Retinal pigment epithelial cell (primary cell): Measurements from ENCODE around the gene RMI2.

Experiments
- DNase-seq: peaks from one replicate; pipeline ENCODE4 v3.0.0-alpha.2; 2010; ENCODE audit warnings: low read depth
- H3K4me3 ChIP-seq: 2 replicates; pipeline ENCODE4 v1.5.1; 2011; ENCODE audit warnings: mild to moderate bottlenecking, low read length, control low read depth, moderate library complexity
- TF ChIP-seq, protein P1 (sequence below): conservative IDR thresholded peaks from 2 replicates; pipeline ENCODE4 v1.5.1; 2011; ENCODE audit warnings: low read depth, low read length, control low read depth, inconsistent platforms

The RMI2 gene

DNA sequence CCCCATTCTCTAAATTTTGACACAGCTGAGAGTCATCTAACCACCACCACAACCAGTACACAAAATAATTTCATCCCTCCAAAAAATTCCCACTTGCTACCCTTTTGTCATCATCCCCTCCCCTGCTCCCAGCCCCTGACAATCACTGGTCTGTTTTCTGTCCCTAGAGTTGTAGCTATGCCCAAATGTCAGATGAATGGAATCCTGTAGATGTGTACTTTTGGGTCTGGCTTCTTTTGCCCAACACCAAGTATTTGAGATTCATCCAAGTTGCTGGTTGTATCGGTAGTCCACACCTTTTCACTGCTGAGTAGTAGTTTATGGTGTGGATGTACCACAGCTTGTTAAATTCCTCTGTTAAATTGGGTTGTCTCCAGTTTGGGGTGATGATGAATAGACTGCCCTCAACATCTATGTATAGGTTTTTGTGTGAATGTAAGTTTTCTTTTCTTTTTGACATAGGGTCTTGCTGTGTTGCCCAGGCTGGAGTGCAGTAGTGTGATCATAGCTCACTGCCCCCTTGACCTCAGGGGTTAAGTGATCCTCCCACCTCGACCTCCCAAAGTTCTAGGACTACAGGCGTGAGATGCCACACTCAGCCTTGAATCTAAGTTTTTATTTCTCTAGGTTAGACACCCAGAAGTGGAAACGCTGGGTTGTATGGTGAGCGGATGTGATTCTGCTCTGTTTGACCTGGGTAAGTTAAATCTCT, 14.6 kb upstream of the RMI2 start:
- TF ChIP-seq, protein P1, sequence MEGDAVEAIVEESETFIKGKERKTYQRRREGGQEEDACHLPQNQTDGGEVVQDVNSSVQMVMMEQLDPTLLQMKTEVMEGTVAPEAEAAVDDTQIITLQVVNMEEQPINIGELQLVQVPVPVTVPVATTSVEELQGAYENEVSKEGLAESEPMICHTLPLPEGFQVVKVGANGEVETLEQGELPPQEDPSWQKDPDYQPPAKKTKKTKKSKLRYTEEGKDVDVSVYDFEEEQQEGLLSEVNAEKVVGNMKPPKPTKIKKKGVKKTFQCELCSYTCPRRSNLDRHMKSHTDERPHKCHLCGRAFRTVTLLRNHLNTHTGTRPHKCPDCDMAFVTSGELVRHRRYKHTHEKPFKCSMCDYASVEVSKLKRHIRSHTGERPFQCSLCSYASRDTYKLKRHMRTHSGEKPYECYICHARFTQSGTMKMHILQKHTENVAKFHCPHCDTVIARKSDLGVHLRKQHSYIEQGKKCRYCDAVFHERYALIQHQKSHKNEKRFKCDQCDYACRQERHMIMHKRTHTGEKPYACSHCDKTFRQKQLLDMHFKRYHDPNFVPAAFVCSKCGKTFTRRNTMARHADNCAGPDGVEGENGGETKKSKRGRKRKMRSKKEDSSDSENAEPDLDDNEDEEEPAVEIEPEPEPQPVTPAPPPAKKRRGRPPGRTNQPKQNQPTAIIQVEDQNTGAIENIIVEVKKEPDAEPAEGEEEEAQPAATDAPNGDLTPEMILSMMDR, result no peak
- no peak for DNase-seq
- H3K4me3 ChIP-seq, result no peak overlapping the region

DNA sequence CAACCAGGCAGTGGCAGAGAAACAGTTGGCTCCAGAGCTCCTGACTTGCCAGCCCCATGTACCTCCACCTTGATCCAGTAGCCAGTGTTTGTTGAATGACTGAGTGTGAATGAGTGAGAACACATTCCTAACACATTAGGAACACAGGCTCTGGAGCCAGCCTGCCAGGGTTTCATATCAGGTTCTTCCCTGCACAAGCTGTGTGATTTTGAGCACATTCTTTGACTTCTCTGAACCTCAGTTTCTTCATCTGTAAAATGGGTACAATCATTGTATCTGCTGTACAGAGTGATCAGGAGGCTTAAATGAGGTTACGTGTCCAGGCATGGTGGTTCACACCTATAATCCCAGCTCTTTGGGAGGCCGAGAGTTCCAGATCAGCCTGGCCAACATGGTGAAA, 13.3 kb upstream of the RMI2 start:
- no peak for DNase-seq
- no peak overlapping the region for H3K4me3 ChIP-seq
- TF ChIP-seq, protein P1, result no peak

DNA sequence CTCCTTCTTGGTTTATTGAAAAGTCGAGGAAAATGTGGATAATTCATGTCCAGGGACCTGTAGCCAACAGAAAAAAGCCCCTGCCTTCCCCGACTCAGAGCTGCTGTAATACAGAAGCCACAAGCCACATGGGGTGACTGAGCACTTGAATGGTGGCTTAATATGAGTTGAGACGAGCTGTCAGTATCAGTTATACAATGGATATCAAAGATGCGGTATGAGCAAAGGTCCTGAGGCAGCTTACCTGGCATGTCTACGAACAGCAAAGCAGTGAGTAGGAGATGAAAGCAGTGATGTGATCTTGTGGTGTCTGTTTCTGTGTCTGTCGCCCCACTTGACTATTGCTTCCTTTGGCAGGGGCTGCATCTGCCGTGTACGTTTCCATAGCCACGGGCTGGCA, 12.2 kb upstream of the RMI2 start:
- H3K4me3 ChIP-seq, result no peak overlapping the region
- no peak for DNase-seq
- TF ChIP-seq, protein P1, result no peak

DNA sequence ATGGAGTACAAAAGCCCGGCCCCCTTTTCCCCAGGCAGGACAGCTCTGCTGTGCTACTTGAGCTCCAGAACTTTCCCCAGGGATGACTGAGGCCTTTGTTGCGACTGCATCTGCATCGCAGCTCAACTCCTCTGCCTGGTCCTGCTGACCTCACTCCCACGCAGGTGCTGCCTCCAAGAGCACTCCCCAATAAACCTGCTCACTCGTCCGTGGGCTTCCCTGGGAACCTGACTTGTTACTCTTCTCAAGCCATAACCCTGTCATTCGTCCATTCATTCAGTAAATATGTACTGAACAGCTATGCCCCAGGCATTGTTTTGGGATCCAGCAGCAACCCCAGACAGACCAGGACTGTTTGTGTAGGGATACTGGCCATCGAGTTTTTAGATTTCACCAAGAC, 11.6 kb upstream of the RMI2 start:
- H3K4me3 ChIP-seq, result no peak overlapping the region
- TF ChIP-seq, protein P1, result no peak
- DNase-seq, result no peak

DNA sequence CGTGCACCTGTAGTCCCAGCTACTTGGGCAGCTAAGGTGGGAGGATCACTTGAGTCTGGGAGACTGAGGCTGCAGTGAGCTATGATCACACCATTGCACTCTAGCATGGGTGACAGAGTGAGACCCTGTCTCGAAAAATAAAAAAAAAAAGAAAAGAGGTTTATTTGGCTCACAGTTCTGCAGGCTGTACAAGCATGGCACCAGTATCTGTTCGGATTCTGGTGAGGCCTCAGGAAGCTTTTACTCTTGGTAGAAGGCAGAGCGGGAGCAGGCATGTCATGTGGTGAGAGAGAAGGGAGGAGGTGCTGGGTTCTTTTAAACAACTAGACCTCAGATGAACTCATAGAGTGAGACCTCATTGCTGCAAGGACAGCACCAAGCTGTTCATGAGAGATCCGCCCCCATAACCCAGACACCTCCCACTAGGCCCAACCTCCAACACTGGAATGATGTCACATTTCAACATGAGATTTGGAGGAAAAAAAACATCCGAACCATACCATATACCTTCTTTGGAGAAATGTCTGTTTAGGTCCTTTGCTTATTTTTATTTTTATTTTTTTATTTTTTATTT, 10.3 kb upstream of the RMI2 start:
- TF ChIP-seq, protein P1, result no peak
- H3K4me3 ChIP-seq, result no peak overlapping the region
- no peak for DNase-seq

DNA sequence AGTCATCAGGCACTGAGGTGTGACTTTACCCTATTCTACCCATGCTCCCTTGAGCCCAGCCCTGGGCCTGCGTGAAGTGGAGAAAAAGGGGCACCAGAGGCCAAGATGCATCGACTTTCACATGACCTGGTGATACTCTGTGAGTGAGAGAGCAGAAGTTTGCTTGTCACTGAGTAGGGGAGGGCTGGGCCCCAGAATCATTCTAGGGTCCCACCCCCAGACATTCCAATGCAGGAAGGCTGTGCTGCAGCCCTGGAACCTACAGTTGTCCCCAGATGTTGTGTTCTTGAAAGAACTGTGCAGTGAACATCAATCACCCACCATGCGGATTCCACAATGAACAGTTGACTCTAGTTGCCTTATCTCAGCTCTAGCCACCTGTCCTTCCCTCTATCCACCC, 6.2 kb upstream of the RMI2 start:
- no peak overlapping the region for H3K4me3 ChIP-seq
- TF ChIP-seq, protein P1, result no peak
- no peak for DNase-seq

DNA sequence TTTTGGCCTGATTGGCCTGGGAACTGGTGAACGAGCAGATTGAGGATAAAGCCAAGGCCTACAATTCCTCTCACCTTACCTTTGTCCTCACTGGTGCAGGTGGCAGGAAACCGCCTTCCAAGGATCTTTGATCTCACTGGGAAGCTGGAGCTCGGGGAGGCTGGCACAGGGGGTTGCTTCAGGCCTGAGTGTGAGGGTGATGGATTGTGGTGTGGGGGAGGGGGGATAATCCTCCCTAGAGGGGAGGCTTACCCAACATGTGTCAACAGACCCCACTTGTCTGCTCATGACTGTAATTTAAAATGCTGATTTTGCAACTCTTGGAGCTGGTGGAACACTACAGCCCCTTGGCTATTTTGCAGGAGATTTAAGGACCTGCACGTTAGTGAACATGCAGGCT, 4.5 kb upstream of the RMI2 start:
- no peak overlapping the region for H3K4me3 ChIP-seq
- TF ChIP-seq, protein P1, result no peak
- DNase-seq, result no peak
